Measurements from ENCODE around the gene OSBPL10.

OSBPL10 gene

DNA sequence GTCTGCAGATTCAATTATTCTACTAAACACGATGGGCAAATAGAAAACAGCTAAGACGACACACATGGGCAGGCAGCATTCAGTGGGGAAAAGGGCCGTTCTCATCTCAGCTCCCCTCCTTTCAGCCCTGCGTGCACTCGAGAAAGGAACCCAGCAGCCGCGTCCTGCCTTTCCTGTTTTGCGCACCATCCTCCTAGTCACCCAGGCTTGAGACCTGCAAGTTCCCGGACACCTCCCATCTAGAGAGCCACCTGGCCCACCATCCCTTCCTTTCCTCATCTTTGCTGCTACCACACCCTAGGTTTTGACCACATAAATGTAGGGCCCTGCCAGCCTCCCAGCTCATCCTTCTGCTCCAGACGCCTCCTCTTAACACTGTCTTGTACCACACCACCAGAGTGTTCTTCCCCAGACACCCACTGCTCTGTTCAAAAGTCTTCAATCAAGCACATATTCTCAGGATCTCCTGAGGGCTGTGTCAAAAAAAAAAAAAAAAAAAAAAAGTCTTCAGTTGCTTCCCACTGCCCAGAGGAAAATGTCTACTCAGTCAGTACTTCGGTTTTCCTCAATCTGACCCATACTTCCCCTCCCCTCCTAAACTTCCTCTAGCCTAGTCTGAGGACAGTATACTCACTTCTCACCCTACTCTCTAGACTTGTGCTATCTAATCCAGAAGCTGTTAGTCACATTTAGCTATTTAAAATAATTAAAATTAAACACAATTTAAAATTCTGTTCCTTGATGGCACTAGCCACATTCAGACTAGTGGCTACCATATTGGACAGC lies 266.4 kb downstream of the OSBPL10 start:
- no peaks in the 10 kb centered on the region for H3K36me3 ChIP-seq
- TF ChIP-seq, protein P1, sequence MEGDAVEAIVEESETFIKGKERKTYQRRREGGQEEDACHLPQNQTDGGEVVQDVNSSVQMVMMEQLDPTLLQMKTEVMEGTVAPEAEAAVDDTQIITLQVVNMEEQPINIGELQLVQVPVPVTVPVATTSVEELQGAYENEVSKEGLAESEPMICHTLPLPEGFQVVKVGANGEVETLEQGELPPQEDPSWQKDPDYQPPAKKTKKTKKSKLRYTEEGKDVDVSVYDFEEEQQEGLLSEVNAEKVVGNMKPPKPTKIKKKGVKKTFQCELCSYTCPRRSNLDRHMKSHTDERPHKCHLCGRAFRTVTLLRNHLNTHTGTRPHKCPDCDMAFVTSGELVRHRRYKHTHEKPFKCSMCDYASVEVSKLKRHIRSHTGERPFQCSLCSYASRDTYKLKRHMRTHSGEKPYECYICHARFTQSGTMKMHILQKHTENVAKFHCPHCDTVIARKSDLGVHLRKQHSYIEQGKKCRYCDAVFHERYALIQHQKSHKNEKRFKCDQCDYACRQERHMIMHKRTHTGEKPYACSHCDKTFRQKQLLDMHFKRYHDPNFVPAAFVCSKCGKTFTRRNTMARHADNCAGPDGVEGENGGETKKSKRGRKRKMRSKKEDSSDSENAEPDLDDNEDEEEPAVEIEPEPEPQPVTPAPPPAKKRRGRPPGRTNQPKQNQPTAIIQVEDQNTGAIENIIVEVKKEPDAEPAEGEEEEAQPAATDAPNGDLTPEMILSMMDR (IDR thresholded peaks at IDR 0.05), result no peak

DNA sequence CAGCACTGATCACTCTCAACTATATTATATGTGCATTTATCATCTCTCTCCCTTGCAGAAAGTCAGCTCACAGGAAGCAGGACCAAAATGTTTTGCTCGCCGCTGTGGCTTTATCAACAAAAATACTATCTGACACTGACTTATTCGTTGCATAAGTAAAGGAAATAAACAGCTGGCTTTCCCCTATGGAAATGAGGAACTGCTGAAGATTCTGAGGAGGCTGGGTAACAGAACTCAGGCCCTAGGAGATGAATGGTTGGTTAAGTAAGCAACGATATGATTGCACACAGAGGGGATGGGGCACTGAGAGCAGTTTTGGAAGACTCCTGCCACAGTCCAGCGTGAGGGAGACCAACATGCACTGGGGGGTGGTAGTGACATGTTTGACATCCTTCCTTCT lies 267.2 kb downstream of the OSBPL10 start:
- TF ChIP-seq, protein P1 (IDR thresholded peaks at IDR 0.05), result no peak
- Histone ChIP-seq H3K4me1 (no peaks in the 10 kb centered on the region), H3K4me3 (no peak overlapping the region), H3K27ac (no peak overlapping the region), H3K27me3 (no peaks in the 10 kb centered on the region), H3K36me3 (peaks cover 0 to 4% (median 2%) of the 10 kb centered on the region in 3 donors), H3K9me3 (peaks cover 0 to 8% (median 0%) of the 10 kb centered on the region in 3 donors)
- no peak for DNase-seq
- intact Hi-C loops (cut with DNase I; ENCODE audit: low total_unique reads), result no loop called here

More for the DNA sequence above, 266.4 kb downstream of the OSBPL10 start:
- no peak for DNase-seq
- Histone ChIP-seq H3K27me3 (no peaks in the 10 kb centered on the region), H3K9me3 (peaks cover 0 to 8% (median 0%) of the 10 kb centered on the region in 3 donors), H3K27ac (no peak overlapping the region), H3K4me3 (no peak overlapping the region), H3K4me1 (no peaks in the 10 kb centered on the region)
- intact Hi-C loops (cut with DNase I; ENCODE audit: low total_unique reads), result no loop called here

DNA sequence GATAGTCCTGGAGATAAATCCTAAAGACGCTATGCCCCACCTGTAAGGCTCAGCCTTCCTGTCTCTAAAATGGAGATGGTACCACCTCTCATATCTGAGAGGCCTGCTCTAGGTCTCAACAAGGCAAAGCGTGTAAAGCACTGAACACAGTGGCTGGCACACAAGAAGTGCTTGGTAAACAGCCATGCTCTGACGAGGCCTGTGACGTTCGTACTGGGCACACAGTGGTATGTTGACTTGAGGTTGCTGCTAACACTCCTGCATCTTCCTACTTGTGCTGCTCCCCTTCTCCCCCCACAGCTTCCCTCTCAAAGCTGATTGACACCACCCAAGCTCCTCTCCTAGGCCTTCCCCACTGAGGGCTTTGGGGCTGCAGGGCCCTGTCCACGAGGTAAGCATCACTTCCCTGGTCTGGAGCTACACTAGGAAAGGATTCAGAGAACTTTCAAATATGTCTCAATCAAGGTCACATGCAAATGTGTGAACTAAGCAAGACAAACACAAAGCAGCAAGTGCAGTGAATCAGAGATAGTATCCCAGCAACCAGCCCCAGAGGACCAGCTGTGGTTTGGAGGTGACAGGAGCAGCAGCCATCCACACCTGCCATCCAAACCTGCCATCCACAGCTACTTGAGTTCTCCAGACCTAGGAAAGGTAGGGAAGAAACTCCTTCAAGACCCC lies 270.8 kb downstream of the OSBPL10 start:
- H3K27ac ChIP-seq, result no peak overlapping the region
- TF ChIP-seq, protein P1 (IDR thresholded peaks at IDR 0.05), result no peak
- no peaks in the 10 kb centered on the region for H3K27me3 ChIP-seq
- intact Hi-C loops (cut with DNase I; ENCODE audit: low total_unique reads), result no loop called here
- peaks cover 0 to 5% (median 3%) of the 10 kb centered on the region in 4 donors for H3K4me1 ChIP-seq
- no peak for DNase-seq
- peaks cover 0 to 5% (median 5%) of the 10 kb centered on the region in 3 donors for H3K36me3 ChIP-seq
- H3K4me3 ChIP-seq, result no peak overlapping the region
- peaks cover 0 to 8% (median 0%) of the 10 kb centered on the region in 3 donors for H3K9me3 ChIP-seq

DNA sequence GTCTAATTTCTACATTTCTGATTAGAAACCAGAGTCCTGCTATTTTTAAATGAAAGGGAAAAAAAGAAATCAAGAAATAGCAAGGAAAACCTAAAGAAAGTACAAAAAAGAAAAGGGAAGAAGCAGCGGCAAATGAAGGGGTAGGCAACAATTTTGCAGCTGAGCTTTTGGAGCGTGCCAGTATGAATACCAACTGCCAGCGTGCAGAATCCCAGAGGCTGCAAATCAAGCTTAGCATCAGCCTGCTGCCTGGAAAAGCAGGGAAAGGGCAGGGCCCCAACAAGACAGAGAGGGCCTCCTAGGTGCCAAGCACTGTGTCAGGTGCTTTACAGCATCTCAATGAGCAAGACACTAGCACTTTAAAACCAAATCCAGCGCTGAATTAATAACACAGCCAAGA lies 271.5 kb downstream of the OSBPL10 start:
- no peak overlapping the region for H3K4me3 ChIP-seq
- no peak overlapping the region for H3K27ac ChIP-seq
- intact Hi-C loops (cut with DNase I; ENCODE audit: low total_unique reads), result no loop called here
- H3K4me1 ChIP-seq, result peaks cover 0 to 12% (median 10%) of the 10 kb centered on the region in 4 donors
- no peak for DNase-seq
- no peaks in the 10 kb centered on the region for H3K27me3 ChIP-seq
- peaks cover 0 to 8% (median 0%) of the 10 kb centered on the region in 3 donors for H3K9me3 ChIP-seq
- peaks cover 0 to 5% (median 5%) of the 10 kb centered on the region in 3 donors for H3K36me3 ChIP-seq
- TF ChIP-seq, protein P1 (IDR thresholded peaks at IDR 0.05), result no peak

DNA sequence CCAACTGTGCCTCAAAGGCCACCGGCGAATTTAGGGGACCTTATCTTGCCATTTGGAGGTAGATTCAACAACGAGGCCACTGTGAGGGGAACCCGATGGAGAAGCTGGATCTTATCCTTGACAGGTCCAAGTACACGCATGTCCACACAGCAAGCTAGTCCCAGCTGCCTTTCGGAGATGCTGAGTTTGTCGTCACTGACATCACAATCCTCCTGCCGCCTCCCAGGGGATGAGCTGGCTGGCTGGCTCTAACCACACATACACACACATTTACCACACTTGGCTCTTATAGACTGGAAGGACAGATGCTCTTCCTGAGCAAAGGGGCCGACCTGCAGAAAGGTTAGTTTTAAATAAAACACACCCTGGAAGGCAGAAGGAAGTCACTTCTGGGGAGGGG lies 272.1 kb downstream of the OSBPL10 start:
- DNase-seq, result no peak
- Histone ChIP-seq H3K4me3 (no peak overlapping the region), H3K27me3 (no peaks in the 10 kb centered on the region), H3K4me1 (peaks cover 0 to 16% (median 12%) of the 10 kb centered on the region in 4 donors), H3K27ac (no peak overlapping the region), H3K36me3 (peaks cover 0 to 5% (median 5%) of the 10 kb centered on the region in 3 donors), H3K9me3 (peaks cover 0 to 8% (median 0%) of the 10 kb centered on the region in 3 donors)
- TF ChIP-seq, protein P1 (IDR thresholded peaks at IDR 0.05), result no peak
- intact Hi-C loops (cut with DNase I; ENCODE audit: low total_unique reads), result no loop called here

Measured in tibial artery (tissue), 4 donors.